CD4-positive, alpha-beta T cell treated with Interleukin-6 for 4 hours (primary cell): ENCODE results near the gene MPP4.

ENCODE experiments used
- DNase-seq: peaks from one replicate; pipeline ENCODE4 v3.0.0-alpha.2; 2020; ENCODE audit warnings: mixed read lengths

The MPP4 gene

DNA sequence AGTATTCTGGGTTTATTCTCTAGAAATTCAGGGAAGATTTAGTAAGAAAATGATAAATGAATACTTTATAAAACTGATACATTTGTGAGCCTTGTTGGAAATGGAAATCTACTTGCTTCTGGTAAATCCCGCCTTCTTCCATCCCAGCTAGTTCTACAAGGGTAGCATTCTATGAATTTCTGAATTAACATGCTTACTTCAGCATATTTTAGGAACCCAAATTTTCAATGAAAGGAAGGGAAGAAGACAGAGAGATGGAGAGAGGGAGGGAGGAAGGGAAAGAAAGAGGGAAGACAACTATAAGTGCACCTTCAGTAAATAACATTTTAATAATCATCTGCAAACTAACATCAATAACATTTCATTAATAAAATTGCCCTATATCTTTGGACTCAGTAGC lies 28.6 kb downstream of the MPP4 start:
- DNase-seq: no peak

DNA sequence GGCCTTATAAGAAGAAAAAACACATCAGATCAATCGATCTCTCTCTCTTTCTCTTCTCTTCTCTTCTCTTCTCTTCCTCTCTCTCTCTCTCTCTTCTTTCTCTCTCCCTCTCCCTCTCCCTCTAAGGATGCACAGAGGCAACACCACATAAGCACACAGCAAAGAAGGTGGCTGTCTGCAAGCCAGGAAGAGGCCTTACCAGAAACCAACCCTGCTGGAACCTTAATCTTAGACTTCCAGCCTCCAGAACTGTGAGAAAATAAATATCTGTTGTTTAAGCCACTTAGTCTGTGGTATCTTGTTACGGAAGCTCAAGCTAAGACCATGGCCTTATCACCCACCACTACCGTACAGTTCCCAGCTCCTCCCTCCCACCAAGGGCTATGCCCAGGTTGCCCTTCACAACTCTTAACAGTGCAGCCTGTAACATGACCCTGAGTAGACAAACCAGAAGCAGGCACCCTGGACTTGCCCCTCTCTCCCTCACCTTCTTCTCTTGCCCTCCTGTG lies 30.0 kb downstream of the MPP4 start:
- DNase-seq: no peak

DNA sequence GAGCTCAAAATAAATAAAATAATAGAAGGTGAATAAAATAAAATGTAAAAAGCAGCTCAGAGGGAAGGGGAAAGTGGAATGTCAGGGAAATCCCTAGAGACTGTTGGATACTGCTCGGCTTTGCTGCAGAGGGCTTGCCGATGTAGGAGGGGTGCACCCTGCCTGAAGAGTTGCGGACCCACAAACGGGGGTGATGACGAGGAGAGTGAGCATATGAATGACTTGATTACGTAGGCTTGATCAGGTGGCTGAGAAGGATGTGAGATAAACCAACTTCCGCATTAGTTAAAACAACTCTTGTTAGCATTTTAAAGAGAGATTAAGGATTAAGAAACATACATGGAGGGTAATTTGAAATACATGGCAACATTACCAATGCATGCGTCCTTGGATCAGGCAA lies 34.1 kb downstream of the MPP4 start:
- DNase-seq: no peak

DNA sequence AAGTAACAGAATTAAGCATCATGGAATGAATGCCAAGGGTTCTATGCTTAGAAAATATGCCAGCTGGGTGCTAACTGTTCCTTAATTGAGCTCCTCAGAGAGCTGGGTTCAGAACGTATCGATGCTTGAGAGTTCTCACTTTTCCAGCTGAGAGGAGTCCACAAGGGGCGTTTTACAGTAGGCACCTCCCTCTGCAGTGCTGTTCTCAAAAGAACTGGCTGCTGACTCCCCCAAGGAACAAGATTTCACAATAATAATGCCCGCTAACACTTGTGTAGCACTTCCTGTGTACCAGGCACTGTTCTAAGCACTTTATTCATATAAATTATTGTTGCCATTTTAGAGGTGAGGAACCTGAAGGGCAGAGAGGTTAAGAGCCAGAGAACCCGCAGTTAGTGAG lies 37.1 kb downstream of the MPP4 start:
- no peak for DNase-seq

DNA sequence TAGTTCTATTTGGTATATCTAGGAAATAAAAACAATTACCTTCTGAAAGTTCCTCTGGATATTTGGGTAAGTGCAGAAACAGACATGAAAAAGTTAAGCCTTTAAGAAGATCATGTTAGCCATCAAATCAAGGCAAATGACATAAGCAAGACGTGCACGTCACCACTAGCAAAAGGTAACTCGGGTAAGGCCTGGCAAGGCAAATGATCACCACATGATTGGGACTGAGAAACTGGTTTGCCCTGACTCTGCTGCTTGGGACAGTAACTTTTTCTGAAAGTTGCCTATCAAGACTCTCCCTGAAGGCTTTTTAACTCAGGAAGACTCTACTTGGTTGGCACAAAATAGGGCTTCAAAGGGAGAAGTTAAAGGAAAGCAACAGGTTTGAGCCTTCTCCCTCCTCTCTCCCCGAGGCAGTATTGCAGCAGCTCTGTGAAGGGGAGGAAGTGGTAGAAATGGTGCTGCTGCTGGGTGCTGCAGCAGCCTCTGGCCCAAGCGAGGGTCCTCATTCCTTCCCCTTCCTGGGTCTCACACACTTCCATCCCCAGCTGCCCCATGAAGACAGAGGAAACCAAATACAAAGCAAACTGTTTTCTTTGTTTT lies 38.0 kb downstream of the MPP4 start:
- no peak for DNase-seq

DNA sequence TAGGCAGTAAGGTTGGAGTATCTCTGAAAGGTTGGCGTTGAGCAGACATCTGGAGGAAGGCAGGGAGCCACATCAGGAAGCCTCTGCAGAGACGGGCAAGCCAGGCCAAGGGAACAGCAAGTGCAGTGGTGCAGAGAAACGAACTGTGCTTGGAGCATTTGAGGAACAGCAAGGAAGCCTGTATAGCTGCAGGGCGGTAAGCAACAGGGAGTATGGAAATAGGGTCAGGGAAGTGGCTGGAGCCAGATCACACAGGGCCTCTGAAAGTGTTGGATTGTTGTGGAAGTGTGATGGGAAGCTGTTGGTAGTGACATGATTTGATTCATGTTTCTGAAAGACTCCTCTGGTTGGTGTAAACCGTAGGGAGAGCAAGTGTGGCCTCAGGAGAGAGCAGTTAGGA lies 41.7 kb downstream of the MPP4 start:
- no peak for DNase-seq

DNA sequence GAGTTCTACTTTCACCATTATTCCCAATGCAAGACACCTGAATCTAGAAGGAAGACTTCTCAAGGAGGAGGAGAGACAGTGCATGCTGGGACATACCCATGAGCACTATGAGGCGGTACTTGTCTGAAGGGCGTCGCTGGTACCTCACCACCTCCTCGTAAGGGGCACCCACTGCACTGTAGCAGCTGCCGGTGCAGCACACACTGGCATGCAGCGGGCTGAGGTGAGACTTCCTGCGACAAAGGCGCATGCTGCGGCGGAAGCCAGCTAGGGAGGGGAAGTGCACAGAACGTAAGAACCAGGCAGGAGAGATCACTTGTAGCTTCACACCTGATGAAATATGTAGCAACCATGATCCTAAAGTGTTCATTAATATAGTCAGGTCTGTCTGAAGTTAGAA lies 42.3 kb downstream of the MPP4 start:
- DNase-seq: no peak

DNA sequence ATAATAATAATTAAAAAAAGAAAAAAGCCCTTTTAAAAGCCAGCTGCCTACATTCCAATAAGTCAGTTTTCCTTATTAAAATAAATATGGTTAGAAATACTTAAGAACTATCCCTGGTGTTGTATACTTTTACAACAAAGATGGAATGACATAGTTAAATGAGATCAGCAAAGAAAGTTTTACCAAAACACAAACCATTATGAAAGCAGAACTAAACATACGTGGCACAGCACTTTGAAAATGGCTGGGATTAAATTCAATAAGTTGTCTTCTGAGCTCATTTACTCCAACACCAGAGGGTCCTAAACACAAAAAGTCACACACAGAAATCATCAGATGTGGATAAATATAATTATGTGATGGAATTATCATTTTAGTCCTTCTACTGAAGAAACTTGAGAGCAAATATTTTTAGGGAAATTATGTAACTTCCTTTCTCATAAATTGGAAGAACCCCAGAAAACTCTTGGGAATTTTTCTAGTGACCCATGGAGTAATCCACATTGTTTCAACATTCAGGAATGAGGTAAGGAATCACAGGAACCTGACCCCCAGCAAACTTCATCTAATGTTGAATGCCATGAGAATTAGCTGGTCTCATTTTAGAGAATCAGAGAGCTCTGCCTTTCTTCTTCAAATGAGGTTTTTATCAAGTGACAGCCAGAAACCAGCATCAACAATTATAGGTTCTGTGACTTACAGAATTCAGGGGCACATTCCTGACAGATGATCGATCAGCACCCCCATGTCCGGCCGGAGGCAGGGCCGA lies 43.6 kb downstream of the MPP4 start:
- no peak for DNase-seq

DNA sequence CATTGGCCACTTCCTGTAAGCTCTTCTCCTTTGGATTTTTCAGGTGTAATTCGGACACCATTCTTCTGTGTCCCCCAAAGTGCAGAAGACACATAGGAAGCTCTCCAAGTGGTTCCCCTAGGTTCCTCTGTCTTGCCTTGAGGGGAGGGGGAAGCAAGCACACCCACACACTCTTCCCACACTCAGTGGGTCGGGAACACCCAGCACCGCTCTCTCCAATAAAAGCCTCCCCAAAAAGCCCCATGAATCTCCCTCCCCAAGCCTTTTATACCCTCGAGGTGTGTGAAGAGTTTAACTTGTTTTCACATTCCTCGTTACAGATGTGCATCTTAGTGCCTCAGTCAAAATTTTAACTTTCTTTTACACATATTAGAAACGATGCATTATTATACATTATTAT lies 45.2 kb downstream of the MPP4 start:
- no peak for DNase-seq

DNA sequence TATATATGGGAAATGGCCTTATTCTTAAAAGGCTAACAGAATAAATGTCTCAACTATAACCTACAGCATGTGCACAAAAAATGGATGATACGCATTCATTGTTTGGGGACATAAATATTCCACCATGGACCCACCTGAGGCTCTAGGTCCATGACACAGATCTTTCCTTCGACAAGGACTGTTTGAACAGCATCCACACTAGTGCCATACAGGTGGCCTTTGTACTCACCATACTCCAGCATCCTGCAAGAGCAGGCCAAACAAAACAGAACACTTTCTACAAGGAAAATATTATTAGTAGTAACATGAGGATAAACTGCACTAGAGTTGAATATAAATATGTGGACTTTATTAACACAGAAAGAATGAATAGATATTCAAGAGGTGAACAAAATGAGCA lies 49.0 kb downstream of the MPP4 start:
- DNase-seq: no peak

DNA sequence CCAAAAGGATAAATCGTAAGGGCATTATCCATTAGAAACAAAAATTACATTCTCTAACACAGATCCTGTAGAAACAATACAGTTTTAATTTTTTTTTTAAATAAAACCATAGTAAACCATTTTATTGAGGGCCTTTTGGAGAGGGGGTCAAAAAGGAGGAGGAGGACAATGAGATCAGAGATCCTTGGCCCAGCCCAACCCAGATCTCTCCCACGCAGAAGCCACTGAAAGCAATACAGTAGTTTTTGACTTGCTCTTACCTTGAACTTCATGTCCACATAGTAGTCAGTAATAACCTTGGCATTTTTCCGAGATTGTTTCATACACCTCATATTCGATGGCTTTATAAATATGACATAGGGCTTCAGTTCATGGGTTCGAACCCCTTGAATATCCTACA lies 51.0 kb downstream of the MPP4 start:
- DNase-seq: no peak

DNA sequence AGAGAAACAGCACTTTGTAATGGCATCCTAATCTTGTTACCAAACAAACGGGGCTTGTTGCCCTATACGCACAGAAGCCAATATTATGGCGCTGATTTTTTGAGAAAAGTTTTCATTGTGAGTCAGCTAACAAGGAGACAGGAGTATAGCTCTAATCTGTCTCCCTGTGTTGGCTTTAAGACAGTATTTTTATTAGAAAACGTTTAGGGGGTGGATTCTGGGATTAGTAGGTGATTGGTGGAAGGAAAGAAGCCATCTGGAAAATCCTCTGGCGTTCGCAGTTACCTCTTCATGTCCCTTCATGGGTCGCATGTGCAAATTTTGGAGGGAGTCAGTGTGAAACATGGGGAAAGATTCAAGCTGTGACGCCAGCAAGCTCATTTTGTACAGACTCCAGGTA lies 54.4 kb downstream of the MPP4 start:
- no peak for DNase-seq

DNA sequence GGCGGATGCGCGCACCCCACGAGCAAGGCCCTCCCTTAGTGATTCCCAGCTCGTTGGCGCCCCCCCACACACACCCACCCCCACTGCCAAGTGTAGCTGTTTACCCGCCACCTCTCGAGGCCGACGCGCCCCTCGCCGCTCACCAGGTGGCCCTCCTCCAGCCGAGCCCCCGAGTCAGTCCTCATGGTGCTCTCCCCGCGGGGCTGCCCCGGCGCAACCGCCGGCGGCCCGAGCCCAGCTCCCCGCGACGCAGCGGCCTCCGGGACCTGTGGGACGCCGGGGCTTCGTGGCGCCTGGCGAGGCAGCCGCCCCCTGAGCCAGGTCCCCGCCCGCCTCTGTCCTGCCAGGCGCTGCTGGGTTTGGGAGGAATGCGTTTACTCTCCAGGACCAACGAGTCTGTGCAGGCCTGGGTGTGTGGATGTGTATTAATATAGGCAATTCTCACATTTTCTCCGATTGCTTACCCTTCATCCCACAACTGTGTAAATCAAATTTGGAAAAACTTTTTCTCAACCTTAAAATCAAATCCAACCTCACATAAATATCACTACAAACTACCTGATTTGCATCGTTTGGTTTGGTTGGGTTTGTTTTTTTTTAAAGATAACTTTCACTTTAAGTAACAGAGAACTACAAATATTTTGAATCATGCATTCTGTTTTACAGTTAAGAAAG lies 55.1 kb downstream of the MPP4 start, which contains the start of gene TMEM237:
TMEM237 (minus strand) TSS at position 288 of the 675 bp plus-strand sequence; CDS start at position 185, 103 bp downstream.
- peak; percentile 70 for DNase-seq

DNA sequence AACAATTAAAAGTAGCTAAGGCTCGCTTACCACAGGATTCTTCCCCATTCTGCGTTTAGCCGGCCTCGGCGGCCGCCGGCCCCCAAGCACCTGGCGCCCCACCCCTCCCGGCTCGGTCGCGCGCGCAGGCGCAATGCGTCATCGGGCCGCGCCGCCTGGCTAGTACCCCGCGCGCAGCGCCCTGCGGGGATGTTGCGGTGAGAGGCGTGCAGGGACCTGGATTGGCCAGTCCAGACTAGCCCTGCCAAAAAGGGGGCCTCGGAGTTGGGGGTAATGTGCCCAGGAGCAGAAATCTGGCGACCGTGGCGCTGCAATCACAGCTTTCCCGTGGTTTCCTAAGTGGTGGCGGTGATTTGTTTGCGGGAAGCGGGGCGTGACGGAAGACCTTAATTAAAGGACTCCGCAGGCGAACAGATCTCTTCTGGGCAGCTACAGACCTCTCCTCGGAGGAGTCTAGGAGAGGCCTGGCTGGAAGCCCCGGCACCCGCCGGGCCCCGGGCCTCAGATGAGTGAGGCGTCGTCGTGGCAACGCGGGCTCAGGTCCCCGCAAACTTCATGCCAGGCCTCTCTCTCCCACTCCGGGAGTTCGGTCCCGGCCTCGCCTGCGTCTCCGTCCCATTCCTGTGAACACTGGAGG lies 55.7 kb downstream of the MPP4 start:
- peak; percentile 84 for DNase-seq

DNA sequence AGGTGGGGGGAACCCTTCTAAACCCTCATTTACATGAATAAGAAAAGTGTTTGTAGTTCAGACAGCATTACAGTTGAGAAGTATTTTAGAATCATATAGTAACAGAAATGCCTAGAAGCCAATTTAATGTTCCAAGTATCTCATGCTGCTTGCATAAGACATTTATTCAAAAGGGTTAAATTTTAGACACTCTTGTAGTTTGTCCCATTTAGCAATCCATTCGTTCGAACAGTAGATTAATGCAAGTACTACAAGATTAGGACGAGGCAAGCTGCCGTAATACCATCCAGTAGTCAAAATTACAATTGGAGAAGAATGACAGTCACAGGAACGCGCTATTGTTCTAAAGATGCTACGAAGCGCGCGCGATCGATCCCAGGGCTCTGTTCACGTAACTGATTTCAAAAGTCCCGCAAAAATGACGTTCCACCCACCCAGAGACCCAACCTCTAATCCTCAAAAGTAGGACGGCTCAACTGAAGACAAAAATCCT lies 56.3 kb downstream of the MPP4 start:
- no peak for DNase-seq

DNA sequence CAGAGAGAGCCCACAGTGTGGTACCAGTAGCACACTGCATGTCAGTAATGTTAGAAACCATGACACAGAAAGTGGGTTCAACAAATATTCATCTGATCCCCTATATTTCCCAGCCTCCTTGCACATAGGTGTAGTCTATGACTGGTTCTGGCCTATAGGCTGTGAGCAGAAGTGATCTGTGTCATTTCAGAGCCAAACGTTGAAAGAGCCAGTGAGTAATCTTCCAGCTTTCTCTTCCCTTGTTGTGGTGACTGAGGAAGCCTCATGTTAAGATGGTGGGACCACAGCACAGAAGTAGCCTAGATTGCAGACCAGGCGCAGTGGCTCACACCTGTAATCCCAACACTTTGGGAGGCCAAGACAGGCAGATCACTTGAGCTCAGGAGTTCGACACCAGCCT lies 59.2 kb downstream of the MPP4 start:
- DNase-seq: no peak

DNA sequence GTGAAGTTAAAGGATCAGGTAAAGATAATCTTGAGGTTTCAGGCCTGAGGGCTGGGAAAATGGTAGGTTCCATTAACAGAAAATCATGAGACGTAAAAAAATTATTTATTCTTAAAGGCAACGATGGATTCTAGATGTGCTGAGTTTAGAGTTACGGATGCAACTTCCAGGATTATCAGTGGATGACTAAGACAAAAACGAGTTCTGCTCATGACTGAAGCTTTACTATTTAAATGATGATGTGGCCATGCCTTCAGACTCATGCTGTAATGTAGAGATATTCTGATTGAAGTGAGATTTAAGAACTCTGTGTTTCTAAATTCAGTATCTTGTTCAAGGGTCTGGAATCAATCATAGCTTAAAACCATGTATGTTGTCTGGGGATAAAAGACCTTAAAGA lies 60.1 kb downstream of the MPP4 start:
- no peak for DNase-seq

DNA sequence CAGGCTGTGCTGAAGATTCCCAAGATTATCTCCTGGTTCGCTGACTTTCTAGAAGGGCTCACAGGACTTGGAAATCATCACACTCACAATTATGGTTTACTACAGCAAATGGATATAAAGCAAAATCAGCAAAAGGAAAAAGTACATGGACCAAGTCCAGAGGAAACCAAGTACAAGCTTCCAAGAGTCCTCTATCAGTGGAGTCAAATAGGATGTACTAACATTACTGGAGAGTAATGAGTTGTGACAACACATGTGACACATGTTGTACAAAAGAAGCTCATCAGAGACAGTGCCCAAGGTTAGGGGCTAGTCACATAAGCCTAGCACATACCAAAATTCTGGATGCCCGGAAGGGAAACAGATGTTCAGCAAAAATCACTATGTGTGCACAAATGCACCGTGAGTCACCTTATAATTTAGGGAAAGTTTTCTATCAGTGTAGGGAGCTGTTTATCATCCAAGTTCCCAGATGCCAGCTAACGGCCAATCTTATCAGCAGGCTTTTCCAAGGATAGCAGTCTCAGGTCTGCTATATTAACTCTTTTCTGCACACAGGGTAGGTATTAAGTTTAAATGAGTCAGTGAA lies 64.7 kb downstream of the MPP4 start:
- DNase-seq: no peak

DNA sequence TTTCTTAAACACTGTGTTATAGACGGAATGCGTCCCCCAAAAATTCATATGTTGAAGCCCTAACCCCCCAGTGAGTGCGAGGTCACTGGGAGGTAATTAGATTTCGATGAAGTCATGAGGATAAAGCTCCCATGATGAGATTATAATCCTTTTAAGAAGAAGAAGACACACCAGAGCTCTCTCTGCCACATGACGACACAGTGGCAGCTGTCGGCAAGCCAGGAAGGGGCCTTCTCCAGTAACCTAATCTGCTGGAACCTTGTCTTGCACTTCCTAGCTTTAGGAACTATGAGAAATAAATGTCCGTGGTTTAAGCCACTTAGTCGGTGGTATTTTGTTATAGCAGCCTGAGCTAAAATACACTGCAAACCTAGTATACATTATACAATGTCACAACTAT lies 67.4 kb downstream of the MPP4 start:
- DNase-seq: no peak

DNA sequence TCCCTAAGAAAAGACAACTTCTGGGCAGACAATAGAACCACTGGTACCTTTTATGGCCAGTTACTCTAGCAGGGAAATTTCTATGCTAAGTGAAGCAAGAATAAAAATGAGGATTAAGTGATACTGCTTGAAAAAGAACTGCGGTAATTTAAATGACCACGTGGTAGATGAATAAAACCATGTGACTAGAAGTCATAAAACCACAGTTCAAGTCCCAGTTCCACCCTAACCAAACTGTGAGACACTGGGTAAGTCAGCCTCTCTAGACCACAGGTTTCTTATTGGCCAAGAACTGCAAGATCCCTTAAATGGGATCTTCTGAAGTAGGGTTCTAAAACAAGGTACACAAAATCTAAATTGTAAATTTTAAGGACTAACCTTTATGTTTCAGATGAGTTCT lies 67.9 kb downstream of the MPP4 start:
- no peak for DNase-seq

DNA sequence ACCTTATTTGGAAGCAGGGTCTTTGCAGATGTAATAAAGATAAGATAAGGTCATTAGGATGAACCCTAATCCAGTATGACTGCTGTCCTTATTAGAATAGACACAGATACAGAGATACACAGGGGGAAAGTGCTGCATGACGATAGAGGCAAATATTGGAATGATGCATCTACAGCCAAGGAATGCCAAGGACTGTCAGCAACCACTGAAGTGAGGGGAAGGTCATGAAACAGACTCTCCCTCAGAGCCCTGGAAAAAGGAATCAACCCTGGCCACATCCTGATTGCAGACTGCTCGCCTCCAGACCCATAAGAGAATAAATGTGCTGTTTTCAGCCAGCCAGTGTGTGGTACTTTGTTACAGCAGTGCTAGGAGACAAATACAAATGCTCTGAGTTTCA lies 69.9 kb downstream of the MPP4 start:
- no peak for DNase-seq

DNA sequence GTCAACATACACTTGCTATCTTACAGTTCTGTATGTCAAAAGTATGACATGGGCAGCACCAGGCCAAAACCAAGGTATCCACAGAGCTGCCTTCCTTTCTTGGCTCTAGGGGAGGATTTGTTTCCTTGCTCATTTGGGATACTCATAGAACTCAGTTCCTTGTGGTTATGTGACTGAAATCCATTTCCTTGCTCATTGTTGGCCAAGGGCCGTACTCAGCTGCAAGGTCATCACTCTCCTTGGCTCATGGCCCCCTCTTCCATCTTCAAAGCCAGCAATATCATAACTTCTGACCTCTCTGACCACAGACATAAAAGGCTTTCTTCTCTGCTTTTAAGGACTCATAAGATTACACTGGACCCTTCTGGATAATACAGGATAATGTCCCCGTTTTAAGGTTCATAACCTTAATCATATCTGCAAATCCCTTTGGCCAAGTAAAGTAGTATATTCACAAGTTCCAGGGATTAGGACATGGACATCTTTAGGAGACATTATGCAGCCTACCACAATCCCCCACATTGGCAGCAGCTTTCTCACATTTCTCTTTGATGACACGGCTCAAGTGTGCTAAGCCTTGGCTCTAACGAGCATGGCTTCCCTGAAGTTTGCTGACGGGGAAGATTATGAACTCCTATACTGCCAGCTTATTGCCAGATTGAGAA lies 76.0 kb downstream of the MPP4 start:
- DNase-seq: no peak
